ENCODE results near the gene PLN.

The PLN gene

GRCh38 chr6:118523216-118523615, 24.9 kb upstream of the PLN start:
- no peak overlapping the region for H3K4me3 ChIP-seq (ENCODE audit: low read depth, low read length)
- no peak for TF ChIP-seq CTCF (IDR thresholded peaks at IDR 0.05; ENCODE audit: control insufficient read depth, extremely low read depth, insufficient read depth)
- no peak for DNase-seq (ENCODE audit: low read depth)

GRCh38 chr6:118524686-118525085, 23.4 kb upstream of the PLN start:
- H3K4me3 ChIP-seq (ENCODE audit: low read depth, low read length): no peak overlapping the region
- TF ChIP-seq CTCF (IDR thresholded peaks at IDR 0.05; ENCODE audit: control insufficient read depth, extremely low read depth, insufficient read depth): no peak
- DNase-seq (ENCODE audit: low read depth): no peak

GRCh38 chr6:118525913-118526780, 21.9 kb upstream of the PLN start:
- TF ChIP-seq CTCF (IDR thresholded peaks at IDR 0.05; ENCODE audit: control insufficient read depth, extremely low read depth, insufficient read depth): no peak
- no peak overlapping the region for H3K4me3 ChIP-seq (ENCODE audit: low read depth, low read length)

GRCh38 chr6:118528129-118528528, 20.0 kb upstream of the PLN start:
- no peak overlapping the region for H3K4me3 ChIP-seq (ENCODE audit: low read depth, low read length)
- no peak for DNase-seq (ENCODE audit: low read depth)
- no peak for TF ChIP-seq CTCF (IDR thresholded peaks at IDR 0.05; ENCODE audit: control insufficient read depth, extremely low read depth, insufficient read depth)

More at GRCh38 chr6:118525913-118526780, 21.9 kb upstream of the PLN start:
- DNase-seq (ENCODE audit: low read depth): no peak

GRCh38 chr6:118529756-118530155, 18.3 kb upstream of the PLN start:
- no peak for DNase-seq (ENCODE audit: low read depth)
- no peak for TF ChIP-seq CTCF (IDR thresholded peaks at IDR 0.05; ENCODE audit: control insufficient read depth, extremely low read depth, insufficient read depth)
- no peak overlapping the region for H3K4me3 ChIP-seq (ENCODE audit: low read depth, low read length)

- no peak for DNase-seq (ENCODE audit: low read depth)
- H3K4me3 ChIP-seq (ENCODE audit: low read depth, low read length): no peak overlapping the region
- no peak for TF ChIP-seq CTCF (IDR thresholded peaks at IDR 0.05; ENCODE audit: control insufficient read depth, extremely low read depth, insufficient read depth)
Observed at GRCh38 chr6:118530942-118531341, 17.2 kb upstream of the PLN start.

Data from LNCaP clone FGC (cell line).